Measurements from ENCODE around the gene DRD4.
"Not testable (repeated sequence)": the region's sequence is repeated elsewhere in the genome, so short reads cannot be mapped to it uniquely, and the experiment has no call there.

DNA sequence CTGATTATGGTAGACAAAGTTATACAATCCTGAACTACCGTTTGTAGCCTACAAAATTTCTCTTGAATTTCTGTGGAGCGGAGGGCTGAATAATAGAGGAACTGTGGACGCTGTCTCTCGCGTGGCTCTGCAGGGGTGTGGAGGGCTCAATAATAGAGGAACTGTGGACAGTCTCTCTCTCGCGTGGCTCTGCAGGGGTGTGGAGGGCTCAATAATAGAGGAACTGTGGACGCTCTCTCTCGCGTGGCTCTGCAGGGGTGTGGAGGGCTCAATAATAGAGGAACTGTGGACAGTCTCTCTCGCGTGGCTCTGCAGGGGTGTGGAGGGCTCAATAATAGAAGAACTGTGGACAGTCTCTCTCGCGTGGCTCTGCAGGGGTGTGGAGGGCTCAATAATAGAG lies 16.1 kb downstream of the DRD4 start:
- TF ChIP-seq, protein P1, sequence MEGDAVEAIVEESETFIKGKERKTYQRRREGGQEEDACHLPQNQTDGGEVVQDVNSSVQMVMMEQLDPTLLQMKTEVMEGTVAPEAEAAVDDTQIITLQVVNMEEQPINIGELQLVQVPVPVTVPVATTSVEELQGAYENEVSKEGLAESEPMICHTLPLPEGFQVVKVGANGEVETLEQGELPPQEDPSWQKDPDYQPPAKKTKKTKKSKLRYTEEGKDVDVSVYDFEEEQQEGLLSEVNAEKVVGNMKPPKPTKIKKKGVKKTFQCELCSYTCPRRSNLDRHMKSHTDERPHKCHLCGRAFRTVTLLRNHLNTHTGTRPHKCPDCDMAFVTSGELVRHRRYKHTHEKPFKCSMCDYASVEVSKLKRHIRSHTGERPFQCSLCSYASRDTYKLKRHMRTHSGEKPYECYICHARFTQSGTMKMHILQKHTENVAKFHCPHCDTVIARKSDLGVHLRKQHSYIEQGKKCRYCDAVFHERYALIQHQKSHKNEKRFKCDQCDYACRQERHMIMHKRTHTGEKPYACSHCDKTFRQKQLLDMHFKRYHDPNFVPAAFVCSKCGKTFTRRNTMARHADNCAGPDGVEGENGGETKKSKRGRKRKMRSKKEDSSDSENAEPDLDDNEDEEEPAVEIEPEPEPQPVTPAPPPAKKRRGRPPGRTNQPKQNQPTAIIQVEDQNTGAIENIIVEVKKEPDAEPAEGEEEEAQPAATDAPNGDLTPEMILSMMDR (IDR thresholded peaks at IDR 0.05): not testable (repeated sequence)
- TF ChIP-seq POLR2A (IDR thresholded peaks at IDR 0.05): not testable (repeated sequence)
